Panc1 (cell line): ENCODE measurements around the gene LMOD1.

Source experiments
- POLR2AphosphoS5 ChIP-seq: IDR thresholded peaks from 2 replicates; pipeline ENCODE4 v1.6.1; 2012; ENCODE audit warnings: mild to moderate bottlenecking, low read depth, low read length, moderate library complexity
- SIN3A ChIP-seq: IDR thresholded peaks from 2 replicates; pipeline ENCODE4 v1.6.1; 2012; ENCODE audit warnings: low read depth, mild to moderate bottlenecking, low read length, moderate library complexity, borderline replicate concordance; ENCODE audit not compliant: insufficient read depth
- TF ChIP-seq, protein P1 (sequence below): fragments of 450-650 bp; IDR thresholded peaks from 2 replicates; pipeline ENCODE4 v1.5.1; 2017; ENCODE audit warnings: mild to moderate bottlenecking
- TF ChIP-seq, protein P2 (sequence below), 2 experiments: IDR thresholded peaks; 2 replicates each; pipeline ENCODE4 v1.6.1; 2011 to 2012; ENCODE audit warnings: low read depth in 2 of 2, control low read depth in 1 of 2, low read length in 1 of 2, mild to moderate bottlenecking in 1 of 2, moderate library complexity in 1 of 2; ENCODE audit not compliant: insufficient read depth in 1 of 2

DNA sequence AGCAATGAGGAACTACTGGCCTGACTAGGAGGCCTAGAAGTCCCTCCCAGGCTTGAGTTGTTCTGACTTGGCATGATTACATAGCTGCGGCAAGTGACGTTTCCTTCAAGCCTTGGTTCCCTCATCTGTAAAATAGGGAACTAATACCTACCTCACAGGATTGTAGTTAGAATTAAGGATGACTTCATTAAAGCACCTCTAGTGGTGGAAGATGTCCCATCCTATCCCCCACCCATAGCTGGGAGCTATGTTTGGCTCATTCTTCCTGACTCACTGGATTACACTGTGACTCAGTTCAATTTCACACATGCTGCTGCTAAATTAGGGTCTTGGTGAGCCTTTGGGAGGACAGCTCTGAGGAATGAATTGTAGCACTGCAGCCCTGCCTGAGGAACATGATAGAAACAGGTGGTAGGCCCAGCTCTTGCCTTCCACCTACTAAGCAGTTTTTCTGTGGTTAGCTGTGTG is 63.6 kb downstream of the LMOD1 start:
- TF ChIP-seq, protein P1, sequence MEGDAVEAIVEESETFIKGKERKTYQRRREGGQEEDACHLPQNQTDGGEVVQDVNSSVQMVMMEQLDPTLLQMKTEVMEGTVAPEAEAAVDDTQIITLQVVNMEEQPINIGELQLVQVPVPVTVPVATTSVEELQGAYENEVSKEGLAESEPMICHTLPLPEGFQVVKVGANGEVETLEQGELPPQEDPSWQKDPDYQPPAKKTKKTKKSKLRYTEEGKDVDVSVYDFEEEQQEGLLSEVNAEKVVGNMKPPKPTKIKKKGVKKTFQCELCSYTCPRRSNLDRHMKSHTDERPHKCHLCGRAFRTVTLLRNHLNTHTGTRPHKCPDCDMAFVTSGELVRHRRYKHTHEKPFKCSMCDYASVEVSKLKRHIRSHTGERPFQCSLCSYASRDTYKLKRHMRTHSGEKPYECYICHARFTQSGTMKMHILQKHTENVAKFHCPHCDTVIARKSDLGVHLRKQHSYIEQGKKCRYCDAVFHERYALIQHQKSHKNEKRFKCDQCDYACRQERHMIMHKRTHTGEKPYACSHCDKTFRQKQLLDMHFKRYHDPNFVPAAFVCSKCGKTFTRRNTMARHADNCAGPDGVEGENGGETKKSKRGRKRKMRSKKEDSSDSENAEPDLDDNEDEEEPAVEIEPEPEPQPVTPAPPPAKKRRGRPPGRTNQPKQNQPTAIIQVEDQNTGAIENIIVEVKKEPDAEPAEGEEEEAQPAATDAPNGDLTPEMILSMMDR: no peak; the same call in 1 of the 2 replicates
- TF ChIP-seq SIN3A (no peak), POLR2AphosphoS5 (0 out of 2 replicates have a peak, but pooled peaks have one; percentile 16)
- TF ChIP-seq, protein P2, sequence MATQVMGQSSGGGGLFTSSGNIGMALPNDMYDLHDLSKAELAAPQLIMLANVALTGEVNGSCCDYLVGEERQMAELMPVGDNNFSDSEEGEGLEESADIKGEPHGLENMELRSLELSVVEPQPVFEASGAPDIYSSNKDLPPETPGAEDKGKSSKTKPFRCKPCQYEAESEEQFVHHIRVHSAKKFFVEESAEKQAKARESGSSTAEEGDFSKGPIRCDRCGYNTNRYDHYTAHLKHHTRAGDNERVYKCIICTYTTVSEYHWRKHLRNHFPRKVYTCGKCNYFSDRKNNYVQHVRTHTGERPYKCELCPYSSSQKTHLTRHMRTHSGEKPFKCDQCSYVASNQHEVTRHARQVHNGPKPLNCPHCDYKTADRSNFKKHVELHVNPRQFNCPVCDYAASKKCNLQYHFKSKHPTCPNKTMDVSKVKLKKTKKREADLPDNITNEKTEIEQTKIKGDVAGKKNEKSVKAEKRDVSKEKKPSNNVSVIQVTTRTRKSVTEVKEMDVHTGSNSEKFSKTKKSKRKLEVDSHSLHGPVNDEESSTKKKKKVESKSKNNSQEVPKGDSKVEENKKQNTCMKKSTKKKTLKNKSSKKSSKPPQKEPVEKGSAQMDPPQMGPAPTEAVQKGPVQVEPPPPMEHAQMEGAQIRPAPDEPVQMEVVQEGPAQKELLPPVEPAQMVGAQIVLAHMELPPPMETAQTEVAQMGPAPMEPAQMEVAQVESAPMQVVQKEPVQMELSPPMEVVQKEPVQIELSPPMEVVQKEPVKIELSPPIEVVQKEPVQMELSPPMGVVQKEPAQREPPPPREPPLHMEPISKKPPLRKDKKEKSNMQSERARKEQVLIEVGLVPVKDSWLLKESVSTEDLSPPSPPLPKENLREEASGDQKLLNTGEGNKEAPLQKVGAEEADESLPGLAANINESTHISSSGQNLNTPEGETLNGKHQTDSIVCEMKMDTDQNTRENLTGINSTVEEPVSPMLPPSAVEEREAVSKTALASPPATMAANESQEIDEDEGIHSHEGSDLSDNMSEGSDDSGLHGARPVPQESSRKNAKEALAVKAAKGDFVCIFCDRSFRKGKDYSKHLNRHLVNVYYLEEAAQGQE (IDR thresholded peaks at IDR 0.05; ENCODE audit: insufficient read depth in 1 of 2, low read depth in 2 of 2, low read length in 1 of 2): no peak
